Type B pancreatic cell (in vitro differentiated cells): ENCODE data around the gene ANKK1. TPM values are rescaled to one million over a fixed set of nuclear protein-coding genes. Genes with fewer than 3 reads are reported as not detected.

ENCODE experiments used
- DNase-seq: peaks from one replicate; pipeline ENCODE4 v3.0.0; 2021; ENCODE audit warnings: mixed read lengths; ENCODE audit not compliant: unreplicated experiment; ENCODE audit errors: extremely low spot score
- H3K27ac Mint-ChIP-seq: 2 replicates; pipeline ENCODE4 v1.8.0; 2021; ENCODE audit warnings: mild to moderate bottlenecking, mixed read lengths
- H3K27me3 Mint-ChIP-seq: 2 replicates; pipeline ENCODE4 v1.8.0; 2021; ENCODE audit warnings: mixed read lengths
- H3K36me3 Mint-ChIP-seq: 2 replicates; pipeline ENCODE4 v1.8.0; 2021; ENCODE audit warnings: mixed read lengths
- H3K4me1 Mint-ChIP-seq: one replicate; pipeline ENCODE4 v1.8.0; 2021; ENCODE audit warnings: mixed read lengths; ENCODE audit not compliant: unreplicated experiment
- H3K4me3 Mint-ChIP-seq: 2 replicates; pipeline ENCODE4 v1.8.0; 2021; ENCODE audit warnings: mild to moderate bottlenecking, mixed read lengths
- H3K9me3 Mint-ChIP-seq: 2 replicates; pipeline ENCODE4 v1.8.0; 2021; ENCODE audit warnings: mixed read lengths
- total RNA-seq: library from RNA; stranded (reverse); gene quantifications from 2 replicates; pipeline ENCODE4 v1.2.1, GENCODE V29; 2021; ENCODE audit warnings: low replicate concordance
- TF ChIP-seq, protein P1 (sequence below): fragments of 200-600 bp; sonication (generic); conservative IDR thresholded peaks from 2 replicates; pipeline ENCODE4 v1.5.0; 2021; ENCODE audit warnings: antibody characterized with exemption, mild to moderate bottlenecking

The ANKK1 gene
- total RNA-seq, 1 donor from 2014 or later = 0.53 TPM

DNA sequence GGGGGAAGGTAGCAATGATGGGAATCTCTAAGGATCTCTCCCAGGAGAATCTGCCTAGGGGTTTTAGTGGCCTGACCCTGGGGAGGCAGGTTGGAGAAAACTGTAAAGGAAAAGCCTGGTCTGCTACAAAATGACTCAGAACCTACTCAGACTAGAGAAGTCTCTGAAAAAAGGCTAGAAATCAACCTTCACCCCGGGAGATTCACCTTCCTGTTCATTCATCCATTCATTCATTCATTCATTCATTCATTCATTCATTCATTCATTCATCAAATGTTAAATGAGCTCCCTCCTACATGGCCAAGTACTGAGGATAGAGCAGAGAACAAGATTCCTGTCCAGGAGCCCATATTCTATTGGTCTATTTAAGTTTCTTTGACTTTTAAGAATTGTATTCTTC lies 8.9 kb upstream of the ANKK1 start:
- no peak for DNase-seq
- H3K4me1 Mint-ChIP-seq = peaks cover 6% of the 10 kb centered on the region
- TF ChIP-seq, protein P1, sequence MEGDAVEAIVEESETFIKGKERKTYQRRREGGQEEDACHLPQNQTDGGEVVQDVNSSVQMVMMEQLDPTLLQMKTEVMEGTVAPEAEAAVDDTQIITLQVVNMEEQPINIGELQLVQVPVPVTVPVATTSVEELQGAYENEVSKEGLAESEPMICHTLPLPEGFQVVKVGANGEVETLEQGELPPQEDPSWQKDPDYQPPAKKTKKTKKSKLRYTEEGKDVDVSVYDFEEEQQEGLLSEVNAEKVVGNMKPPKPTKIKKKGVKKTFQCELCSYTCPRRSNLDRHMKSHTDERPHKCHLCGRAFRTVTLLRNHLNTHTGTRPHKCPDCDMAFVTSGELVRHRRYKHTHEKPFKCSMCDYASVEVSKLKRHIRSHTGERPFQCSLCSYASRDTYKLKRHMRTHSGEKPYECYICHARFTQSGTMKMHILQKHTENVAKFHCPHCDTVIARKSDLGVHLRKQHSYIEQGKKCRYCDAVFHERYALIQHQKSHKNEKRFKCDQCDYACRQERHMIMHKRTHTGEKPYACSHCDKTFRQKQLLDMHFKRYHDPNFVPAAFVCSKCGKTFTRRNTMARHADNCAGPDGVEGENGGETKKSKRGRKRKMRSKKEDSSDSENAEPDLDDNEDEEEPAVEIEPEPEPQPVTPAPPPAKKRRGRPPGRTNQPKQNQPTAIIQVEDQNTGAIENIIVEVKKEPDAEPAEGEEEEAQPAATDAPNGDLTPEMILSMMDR = no peak
- no peak overlapping the region for H3K27ac Mint-ChIP-seq
- no peak overlapping the region for H3K4me3 Mint-ChIP-seq
- peaks cover 3% of the 10 kb centered on the region for H3K27me3 Mint-ChIP-seq
- peaks cover 12% of the 10 kb centered on the region for H3K36me3 Mint-ChIP-seq
- H3K9me3 Mint-ChIP-seq = no peaks in the 10 kb centered on the region

DNA sequence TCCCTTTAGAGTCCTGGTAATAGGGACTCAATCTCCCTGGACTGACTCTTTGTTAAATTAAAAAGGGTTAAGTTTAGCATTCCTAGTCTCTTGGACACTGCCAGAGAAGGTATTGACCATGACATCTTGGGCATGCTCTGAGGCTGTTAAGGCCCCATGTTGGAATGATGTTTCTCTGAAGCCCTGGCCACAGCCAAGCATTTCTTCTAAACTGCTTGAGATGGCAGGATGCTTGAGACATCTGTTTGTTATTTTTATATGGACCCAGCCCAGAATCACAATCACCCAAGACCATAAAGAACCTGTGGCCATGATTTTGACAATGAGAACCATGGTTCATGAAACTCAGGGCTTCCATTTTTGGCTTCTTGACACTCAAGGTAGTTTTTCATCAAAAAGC lies 5.5 kb upstream of the ANKK1 start:
- DNase-seq = no peak

DNA sequence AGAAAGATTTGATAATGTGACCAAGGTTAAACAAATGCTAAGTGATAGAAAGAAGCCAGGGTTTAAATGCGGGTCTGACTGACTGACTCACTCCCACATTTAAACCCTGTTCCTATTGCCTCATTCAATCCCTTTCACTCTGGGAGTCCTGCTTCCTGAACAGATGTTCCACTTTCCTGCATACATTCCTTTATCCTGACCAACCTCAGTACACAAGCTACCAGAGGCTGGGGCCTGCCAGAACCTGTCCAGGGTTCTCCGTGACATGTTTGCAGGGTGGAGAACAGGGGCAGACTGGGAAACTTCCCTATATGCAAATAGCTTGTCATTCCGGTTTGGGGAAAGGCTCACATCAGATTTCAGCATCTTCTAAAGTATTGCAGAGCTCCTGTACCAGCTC lies 3.0 kb upstream of the ANKK1 start:
- no peak for DNase-seq
- H3K27ac Mint-ChIP-seq = peak overlapping the region; percentile 86
- TF ChIP-seq, protein P1 = no peak

More for the DNA sequence above, 5.5 kb upstream of the ANKK1 start:
- Mint-ChIP-seq H3K4me3 (no peak overlapping the region), H3K36me3 (peaks cover 5% of the 10 kb centered on the region), H3K27me3 (peaks cover 5% of the 10 kb centered on the region), H3K9me3 (no peaks in the 10 kb centered on the region), H3K27ac (no peak overlapping the region), H3K4me1 (peaks cover 6% of the 10 kb centered on the region)
- TF ChIP-seq, protein P1 = no peak

DNA sequence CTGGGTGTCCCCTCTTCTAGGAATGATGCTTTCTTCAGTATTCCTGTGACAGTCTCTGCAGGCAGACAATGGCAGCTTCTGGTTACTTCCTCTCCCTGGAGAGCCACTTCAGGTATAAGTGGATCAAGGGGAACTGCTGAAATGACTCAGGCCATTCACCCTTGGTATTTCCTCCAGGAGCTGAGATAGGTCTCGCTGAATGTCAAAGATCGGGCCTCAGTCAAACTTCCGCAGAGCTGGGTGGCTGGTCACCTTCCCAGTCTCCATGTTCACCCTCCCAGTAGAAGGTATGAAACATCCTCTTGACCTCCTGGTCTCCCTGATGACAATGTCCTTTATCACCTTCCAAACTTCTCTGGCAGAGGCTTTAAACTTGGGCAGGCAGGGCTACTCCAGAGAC lies 1.8 kb upstream of the ANKK1 start:
- Mint-ChIP-seq H3K27me3 (peaks cover 5% of the 10 kb centered on the region), H3K36me3 (no peaks in the 10 kb centered on the region), H3K9me3 (no peaks in the 10 kb centered on the region), H3K27ac (no peak overlapping the region), H3K4me3 (no peak overlapping the region), H3K4me1 (no peaks in the 10 kb centered on the region)
- TF ChIP-seq, protein P1 = no peak
- DNase-seq = no peak

More for the DNA sequence above, 3.0 kb upstream of the ANKK1 start:
- Mint-ChIP-seq H3K4me1 (no peaks in the 10 kb centered on the region), H3K36me3 (peaks cover 5% of the 10 kb centered on the region), H3K27me3 (peaks cover 5% of the 10 kb centered on the region), H3K9me3 (no peaks in the 10 kb centered on the region), H3K4me3 (no peak overlapping the region)

DNA sequence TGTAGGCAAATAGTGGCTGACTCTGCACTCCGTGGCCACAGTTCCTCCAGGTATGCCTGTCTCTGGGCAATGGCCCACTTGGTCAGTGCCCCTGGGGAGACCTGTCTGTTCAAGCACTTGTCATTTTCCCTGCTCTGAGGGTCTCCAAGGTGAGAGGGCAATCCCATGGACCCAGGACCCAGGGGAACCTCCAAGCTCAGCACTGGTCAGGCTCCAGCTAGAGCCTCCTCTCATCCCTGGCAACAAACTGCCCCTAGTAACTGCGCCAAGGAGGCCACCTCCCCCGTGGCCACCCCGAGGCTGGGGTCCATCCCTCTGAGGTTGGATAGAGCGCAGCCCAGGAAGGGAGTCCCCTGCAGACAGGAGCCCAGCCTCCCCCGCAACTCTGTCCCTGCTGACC lies 713 bp upstream of the ANKK1 start:
- Mint-ChIP-seq H3K4me1 (no peaks in the 10 kb centered on the region), H3K27ac (no peak overlapping the region), H3K27me3 (peaks cover 5% of the 10 kb centered on the region), H3K36me3 (no peaks in the 10 kb centered on the region), H3K9me3 (no peaks in the 10 kb centered on the region), H3K4me3 (peak overlapping the region; percentile 9)
- TF ChIP-seq, protein P1 = no peak
- DNase-seq = no peak

DNA sequence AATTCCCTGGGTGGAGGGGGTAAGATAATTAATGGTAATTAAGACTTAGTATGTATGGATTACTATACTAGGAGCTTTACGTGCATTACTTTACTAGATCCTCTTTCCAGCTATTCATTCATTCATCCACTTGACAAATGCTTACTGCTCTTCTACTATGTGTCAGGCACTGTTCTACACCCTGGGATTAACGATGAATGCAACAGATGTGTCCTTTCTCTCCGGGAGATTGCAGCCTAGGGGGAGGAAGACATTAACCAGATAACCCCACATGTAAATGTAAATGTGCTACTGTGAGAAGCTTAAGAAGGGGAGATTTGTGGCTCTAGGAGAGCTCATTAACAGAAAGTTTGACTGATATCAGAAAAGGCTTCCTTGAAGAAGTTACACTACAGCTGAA lies 1.7 kb downstream of the ANKK1 start:
- no peaks in the 10 kb centered on the region for H3K9me3 Mint-ChIP-seq
- H3K4me3 Mint-ChIP-seq = no peak overlapping the region
- H3K27ac Mint-ChIP-seq = no peak overlapping the region
- peaks cover 12% of the 10 kb centered on the region for H3K27me3 Mint-ChIP-seq
- DNase-seq = no peak
- no peaks in the 10 kb centered on the region for H3K4me1 Mint-ChIP-seq
- TF ChIP-seq, protein P1 = no peak
- H3K36me3 Mint-ChIP-seq = no peaks in the 10 kb centered on the region
